Measurements from ENCODE around the gene TAF3.

Gene TAF3

GRCh38 chr10:8063128-8063908, 245.0 kb downstream of the TAF3 start:
- no peak for DNase-seq (ENCODE audit: low spot score)
- no peak for TF ChIP-seq CTCF (conservative IDR thresholded peaks at IDR 0.05; ENCODE audit: low read depth)
- no peak overlapping the region for H3K27ac ChIP-seq
- ChIA-PET CTCF (interaction anchor here (0.5 to 0.7 kb wide), 2 partner anchors 99 to 347 kb away, joined by 3 to 4 read pairs; no protein-coding TSS in a partner anchor), POLR2A (ENCODE audit: low non-redundant PET) (no interaction called here)

- CTCF ChIA-PET: interaction anchor here (0.7 kb wide), 1 partner anchor 346 kb away, joined by 4 read pairs; no protein-coding TSS in a partner anchor
- no peak for DNase-seq (ENCODE audit: low spot score)
- POLR2A ChIA-PET (ENCODE audit: low non-redundant PET): no interaction called here
- TF ChIP-seq CTCF (conservative IDR thresholded peaks at IDR 0.05; ENCODE audit: low read depth): no peak
- no peak overlapping the region for H3K27ac ChIP-seq
Measured at GRCh38 chr10:8063935-8064334, 245.6 kb downstream of the TAF3 start.

GRCh38 chr10:8064436-8064835, 246.1 kb downstream of the TAF3 start:
- H3K27ac ChIP-seq: no peak overlapping the region
- POLR2A ChIA-PET (ENCODE audit: low non-redundant PET): no interaction called here
- CTCF ChIA-PET: no interaction called here
- no peak for DNase-seq (ENCODE audit: low spot score)
- no peak for TF ChIP-seq CTCF (conservative IDR thresholded peaks at IDR 0.05; ENCODE audit: low read depth)

- CTCF ChIA-PET: interaction anchor here (0.6 kb wide), 1 partner anchor 571 kb away, joined by 4 read pairs; no protein-coding TSS in a partner anchor
Measured at GRCh38 chr10:8065651-8066050, 247.3 kb downstream of the TAF3 start.

GRCh38 chr10:8066124-8066523, 247.8 kb downstream of the TAF3 start:
- no peak for TF ChIP-seq CTCF (conservative IDR thresholded peaks at IDR 0.05; ENCODE audit: low read depth)
- POLR2A ChIA-PET (ENCODE audit: low non-redundant PET): no interaction called here
- no peak overlapping the region for H3K27ac ChIP-seq
- DNase-seq (ENCODE audit: low spot score): no peak
- CTCF ChIA-PET: interaction anchor here (0.7 to 1.1 kb wide), 2 partner anchors 10 to 471 kb away, joined by 3 to 4 read pairs; no protein-coding TSS in a partner anchor

More at GRCh38 chr10:8065651-8066050, 247.3 kb downstream of the TAF3 start:
- no peak for TF ChIP-seq CTCF (conservative IDR thresholded peaks at IDR 0.05; ENCODE audit: low read depth)
- POLR2A ChIA-PET (ENCODE audit: low non-redundant PET): no interaction called here
- no peak overlapping the region for H3K27ac ChIP-seq
- peak; percentile 58 for DNase-seq (ENCODE audit: low spot score)

All from RWPE1 (cell line).